ENCODE measurements around the gene SND1.

Gene SND1

GRCh38 chr7:127803626-127804025, 151.6 kb downstream of the SND1 start:
- DNase-seq (ENCODE audit: low spot score) = no peak

- no peak for DNase-seq (ENCODE audit: low spot score)
Observed at GRCh38 chr7:127807340-127807739, 155.3 kb downstream of the SND1 start.

- DNase-seq (ENCODE audit: low spot score) = no peak
Observed at GRCh38 chr7:127807829-127808228, 155.8 kb downstream of the SND1 start.

GRCh38 chr7:127809261-127809702, 157.3 kb downstream of the SND1 start:
- DNase-seq (ENCODE audit: low spot score) = peak; percentile 63

- no peak for DNase-seq (ENCODE audit: low spot score)
Observed at GRCh38 chr7:127810113-127810512, 158.1 kb downstream of the SND1 start.

- no peak for DNase-seq (ENCODE audit: low spot score)
Observed at GRCh38 chr7:127810696-127811660, 159.0 kb downstream of the SND1 start.

- DNase-seq (ENCODE audit: low spot score) = no peak
Observed at GRCh38 chr7:127812540-127812939, 160.5 kb downstream of the SND1 start.

GRCh38 chr7:127813991-127814541, 162.1 kb downstream of the SND1 start:
- DNase-seq (ENCODE audit: low spot score) = no peak

- no peak for DNase-seq (ENCODE audit: low spot score)
Observed at GRCh38 chr7:127815631-127816145, 163.7 kb downstream of the SND1 start.

GRCh38 chr7:127816354-127817190, 164.6 kb downstream of the SND1 start:
- no peak for DNase-seq (ENCODE audit: low spot score)

- no peak for DNase-seq (ENCODE audit: low spot score)
Observed at GRCh38 chr7:127817466-127817865, 165.5 kb downstream of the SND1 start.

- no peak for DNase-seq (ENCODE audit: low spot score)
Observed at GRCh38 chr7:127818306-127818705, 166.3 kb downstream of the SND1 start.

- peak; percentile 52 for DNase-seq (ENCODE audit: low spot score)
Observed at GRCh38 chr7:127819975-127820731, 168.2 kb downstream of the SND1 start.

- DNase-seq (ENCODE audit: low spot score) = no peak
Observed at GRCh38 chr7:127820732-127821085, 168.7 kb downstream of the SND1 start.

GRCh38 chr7:127821146-127821545, 169.2 kb downstream of the SND1 start:
- DNase-seq (ENCODE audit: low spot score) = no peak

GRCh38 chr7:127822822-127823508, 171.0 kb downstream of the SND1 start:
- DNase-seq (ENCODE audit: low spot score) = no peak

- DNase-seq (ENCODE audit: low spot score) = no peak
Observed at GRCh38 chr7:127824682-127825081, 172.7 kb downstream of the SND1 start.

- DNase-seq (ENCODE audit: low spot score) = no peak
Observed at GRCh38 chr7:127828843-127829500, 177.0 kb downstream of the SND1 start.

- no peak for DNase-seq (ENCODE audit: low spot score)
Observed at GRCh38 chr7:127831318-127832219, 179.6 kb downstream of the SND1 start.

Measured in AG08396 (cell line).